GM19043 (cell line): Measurements from ENCODE around the gene TRAF3.
"Not testable (repeated sequence)": the region's sequence is repeated elsewhere in the genome, so short reads cannot be mapped to it uniquely, and the experiment has no call there.

ENCODE experiments used
- ATAC-seq: cut with Tn5 transposase; IDR thresholded peaks from one replicate; pipeline ENCODE4 v1.9.1; 2021; ENCODE audit warnings: low read depth; ENCODE audit not compliant: unreplicated experiment

Gene TRAF3

GRCh38 chr14:102826751-102827675 is 49.8 kb downstream of the TRAF3 start:
- no peak for ATAC-seq

DNA sequence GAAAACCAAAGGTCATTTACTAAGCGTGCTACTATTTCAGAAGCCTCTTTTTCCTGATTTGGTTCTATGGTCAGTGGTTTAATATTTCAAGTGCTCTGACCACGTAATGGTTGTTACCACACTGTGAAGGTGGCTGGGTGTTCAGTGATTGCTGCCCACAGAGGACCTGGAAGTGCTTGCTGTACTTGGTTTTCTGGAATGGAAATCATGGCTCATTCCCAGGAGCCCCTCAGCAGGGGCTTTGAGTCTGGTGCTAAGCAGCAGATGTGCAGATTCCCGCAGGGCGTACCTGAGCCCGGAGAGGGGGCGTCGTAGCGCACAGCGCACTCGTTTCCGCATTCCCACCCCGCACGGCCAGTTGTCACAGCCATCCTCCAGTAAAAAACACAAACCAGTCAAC is 50.5 kb downstream of the TRAF3 start:
- no peak for ATAC-seq

DNA sequence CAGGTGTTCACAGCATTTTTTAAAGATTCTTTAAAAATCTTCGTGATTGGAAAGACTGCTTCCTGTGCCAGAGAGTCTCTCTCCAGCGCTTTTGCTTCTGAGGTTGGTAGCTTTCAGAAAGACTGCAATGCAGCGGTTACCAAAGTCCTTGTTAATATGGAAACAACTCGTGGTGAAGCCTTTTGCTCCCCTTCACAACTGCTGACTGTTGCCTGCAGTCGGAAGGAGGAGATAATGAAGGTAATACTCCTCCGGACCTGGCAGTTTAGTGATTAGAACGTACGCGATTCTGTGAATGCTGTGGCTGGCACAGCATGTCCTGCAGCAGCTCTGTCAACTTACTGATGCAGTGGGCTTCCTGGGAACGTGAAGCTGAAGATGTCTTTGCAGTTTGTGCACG is 50.9 kb downstream of the TRAF3 start:
- no peak for ATAC-seq

DNA sequence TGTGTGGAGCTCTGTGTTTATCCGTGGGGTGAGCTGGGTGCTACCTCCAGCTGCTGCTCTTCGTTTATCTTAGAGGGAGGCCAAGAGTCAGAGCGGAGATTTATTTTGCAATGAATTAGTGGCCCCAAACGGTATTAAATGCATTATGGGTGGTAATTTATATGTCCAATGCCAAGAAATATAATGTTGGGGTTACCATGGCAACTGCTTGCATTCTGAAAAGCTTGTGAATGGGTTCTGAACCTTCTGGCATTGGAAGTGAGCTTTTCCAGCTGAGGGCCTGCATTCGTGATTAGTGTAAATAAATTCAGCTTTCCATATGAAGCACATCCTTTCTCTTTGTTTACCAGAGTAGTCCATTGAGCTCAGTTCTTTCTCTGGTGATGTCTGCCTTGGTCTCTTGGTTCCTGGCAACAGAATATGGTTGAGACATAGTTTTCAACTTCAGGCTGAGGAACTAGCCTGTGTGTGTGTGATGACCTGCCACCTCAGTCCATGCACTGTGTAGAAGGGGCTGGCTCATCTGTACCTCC is 51.8 kb downstream of the TRAF3 start:
- ATAC-seq, result no peak

DNA sequence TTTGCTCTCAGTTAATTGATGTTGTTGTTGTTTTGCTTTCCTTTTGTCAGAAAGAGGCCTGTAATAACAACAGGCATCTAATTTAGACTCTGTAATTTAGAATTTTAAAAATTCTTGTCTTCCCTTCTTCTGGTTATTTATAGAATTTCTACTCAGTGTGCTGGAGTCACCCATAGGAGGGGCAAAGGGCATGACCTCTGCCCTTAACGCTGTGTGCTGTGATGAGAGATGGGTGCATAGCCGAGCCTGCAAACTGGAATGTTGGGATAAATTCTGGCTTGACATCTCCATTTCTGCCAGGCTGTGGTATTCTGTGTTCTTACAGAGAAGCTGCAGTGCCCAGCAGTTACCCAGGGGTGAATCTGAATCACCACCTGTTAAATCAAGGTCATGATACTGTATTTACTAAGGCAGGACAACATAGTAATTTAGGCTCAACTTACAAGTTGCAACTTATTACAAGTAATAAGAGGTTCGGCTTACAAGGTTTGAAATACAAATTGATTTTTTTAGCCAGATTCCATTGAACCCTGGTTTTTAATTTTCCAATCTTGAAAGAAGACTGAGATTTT is 53.3 kb downstream of the TRAF3 start:
- ATAC-seq, result no peak

- ATAC-seq, result no peak
Measured at GRCh38 chr14:102831163-102831804, 54.0 kb downstream of the TRAF3 start.

DNA sequence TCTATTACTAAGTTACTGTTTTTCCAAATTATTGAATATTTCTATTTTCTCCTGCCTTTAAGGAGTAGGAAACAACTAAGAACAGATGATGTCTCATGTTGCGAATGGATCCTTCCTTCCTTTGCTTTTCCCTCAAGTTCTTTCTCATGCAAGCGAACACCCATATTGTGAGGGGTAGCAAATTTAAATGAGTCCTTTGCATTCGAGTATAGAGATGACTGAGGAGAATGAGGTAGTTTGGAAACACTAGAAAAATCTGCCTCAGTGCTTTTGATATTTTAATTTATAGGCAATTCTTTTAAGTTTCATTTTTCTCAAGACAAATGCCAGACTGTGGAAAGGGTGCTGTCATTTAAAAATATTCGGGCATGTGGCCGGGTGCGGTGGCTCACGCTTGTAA is 56.1 kb downstream of the TRAF3 start:
- ATAC-seq, result no peak

DNA sequence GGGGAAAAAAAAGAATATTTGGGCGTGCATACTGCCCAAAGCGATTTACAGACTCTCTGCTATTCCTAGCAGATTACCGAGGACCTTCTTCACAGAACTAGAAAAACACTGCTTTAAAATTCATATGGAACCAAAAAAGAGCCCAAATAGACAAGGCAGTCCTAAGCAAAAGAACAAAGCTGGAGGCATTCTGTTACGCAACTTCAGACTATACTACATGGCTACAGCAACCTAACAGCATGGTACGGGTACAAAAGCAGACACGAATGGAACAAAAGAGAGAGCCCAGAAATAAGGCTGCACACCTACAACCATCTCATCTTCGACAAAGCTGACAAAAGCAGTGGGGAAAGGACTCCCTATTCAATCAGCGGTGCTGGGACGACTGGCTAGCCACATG is 56.7 kb downstream of the TRAF3 start:
- ATAC-seq, result no peak

- ATAC-seq, result no peak
Measured at GRCh38 chr14:102835959-102836358, 58.7 kb downstream of the TRAF3 start.

GRCh38 chr14:102837120-102837519 is 59.9 kb downstream of the TRAF3 start:
- ATAC-seq, result not testable (repeated sequence)

DNA sequence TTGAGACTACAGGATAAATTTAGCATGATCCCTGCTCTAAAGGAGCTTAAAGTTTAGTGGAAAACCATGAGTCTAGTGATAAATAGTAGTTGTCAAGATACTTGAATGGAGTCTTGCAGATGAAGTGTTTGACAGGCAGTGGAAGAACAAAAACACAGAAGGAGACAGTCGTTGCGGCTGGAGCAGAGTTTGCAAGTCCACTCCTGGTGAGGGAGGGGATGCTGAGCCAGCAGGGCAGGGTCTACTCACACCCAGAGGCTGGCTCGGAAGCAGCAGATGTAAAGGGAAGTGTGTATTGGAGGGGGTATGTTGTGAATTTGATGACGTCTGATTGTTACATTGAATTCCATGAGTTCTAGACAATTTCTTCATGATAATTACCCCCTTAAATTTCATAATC is 61.3 kb downstream of the TRAF3 start:
- no peak for ATAC-seq

- no peak for ATAC-seq
Measured at GRCh38 chr14:102840115-102840514, 62.9 kb downstream of the TRAF3 start.

DNA sequence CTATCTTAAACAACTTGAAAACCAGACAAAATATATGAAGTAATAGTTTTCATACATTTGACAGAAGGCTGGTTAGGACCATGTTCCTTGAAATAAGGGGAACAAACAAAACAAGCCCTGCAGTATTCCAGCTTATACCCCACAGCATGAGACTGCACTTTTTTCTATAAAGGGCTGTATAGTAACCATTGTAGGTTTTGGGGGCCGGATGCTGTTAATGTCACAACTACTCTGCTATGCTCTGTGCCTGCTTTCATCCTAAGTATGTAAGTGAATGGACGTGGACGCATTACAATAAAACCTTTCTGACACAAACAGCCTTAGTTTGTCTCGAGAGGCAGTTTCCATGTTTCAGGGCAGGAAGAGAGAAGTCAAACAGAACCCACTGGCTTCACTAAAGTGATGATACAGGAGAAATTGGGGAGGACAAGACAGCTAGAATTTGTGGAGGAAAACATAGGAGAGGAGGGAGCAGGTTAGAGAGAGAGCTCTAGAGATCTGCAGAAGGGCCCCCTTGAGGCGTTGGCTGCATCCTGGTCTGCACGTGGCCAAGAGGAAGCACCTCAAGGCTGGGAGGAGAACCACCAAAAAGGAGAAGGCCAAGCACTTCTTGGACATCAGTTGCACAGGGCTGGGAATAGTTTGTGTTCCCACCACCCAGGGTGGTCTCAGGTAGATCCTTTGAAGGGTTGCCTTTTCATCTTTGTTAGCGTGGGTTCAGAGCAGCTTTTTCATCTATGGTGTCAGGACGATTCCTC is 63.7 kb downstream of the TRAF3 start:
- ATAC-seq, result no peak

DNA sequence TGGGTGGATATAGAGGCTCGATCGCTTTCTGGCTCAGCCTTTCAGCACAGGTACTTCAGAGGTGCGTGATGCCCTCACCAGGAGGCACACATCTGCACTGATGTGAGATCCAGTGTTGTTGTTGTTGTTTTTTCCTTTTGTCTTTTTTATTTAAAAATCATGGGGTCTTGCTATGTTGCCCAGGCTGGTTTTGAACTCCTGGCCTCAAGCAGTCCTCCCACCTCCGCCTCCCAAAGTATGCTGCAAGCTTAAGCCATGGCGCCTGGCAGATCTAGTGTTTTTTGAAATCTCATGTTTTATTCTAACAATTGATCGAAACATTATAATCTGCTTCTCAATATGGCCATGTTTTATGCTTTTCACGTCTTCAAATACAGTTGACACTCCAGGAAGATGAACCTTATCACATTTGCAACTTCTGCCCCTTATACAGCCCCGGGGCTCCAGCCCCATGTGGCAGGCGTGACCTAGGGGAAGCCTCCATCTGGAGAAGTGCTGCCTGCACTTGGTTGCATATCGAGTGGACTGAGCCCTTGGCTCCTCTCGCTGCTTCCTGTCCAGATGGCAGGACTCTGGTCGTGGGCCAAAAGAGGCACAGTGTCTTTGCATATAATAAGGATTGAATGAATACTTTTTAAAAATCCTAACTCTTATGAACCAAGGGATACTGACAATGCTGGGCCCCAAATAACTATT is 71.7 kb downstream of the TRAF3 start:
- no peak for ATAC-seq

DNA sequence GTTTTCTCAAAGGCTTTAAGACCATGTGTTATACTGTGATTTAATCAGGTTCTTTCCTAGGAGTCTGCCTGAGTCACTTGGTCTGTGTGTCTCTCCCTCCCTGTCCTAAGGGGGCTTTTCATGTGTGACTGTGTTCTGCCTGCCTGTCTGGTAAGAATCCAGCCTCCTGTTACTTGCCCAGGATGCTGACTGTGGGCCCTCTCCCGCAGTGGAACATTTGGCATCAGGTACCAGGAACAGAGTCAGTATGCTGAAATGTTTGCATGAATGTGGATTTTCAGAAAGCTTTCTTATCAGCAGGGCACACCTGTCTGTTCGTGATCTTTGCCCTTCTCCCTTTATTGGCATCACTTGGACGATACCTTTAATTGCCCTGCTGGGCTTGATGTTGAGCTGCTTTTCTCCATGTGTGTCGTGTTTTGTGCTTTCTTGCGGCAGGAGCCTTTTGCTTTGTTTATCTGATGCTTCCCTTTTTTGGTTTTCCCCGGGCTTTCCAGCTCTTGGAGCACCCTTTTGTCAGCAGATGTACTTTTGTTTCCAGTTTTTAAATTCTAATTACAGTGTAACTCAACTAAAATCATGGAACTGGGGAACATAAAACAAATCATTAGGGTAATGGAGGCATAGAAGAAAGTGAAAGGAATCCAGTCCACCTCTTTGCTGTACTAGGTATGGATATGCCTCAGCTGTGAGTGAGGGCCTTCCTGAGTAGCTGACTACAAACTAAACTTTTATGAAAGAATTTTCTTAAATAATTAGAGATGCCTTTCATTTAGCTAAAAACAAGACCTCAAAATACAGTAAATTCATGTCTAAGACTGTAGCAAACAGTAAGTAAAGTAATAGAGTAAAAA is 72.5 kb downstream of the TRAF3 start:
- no peak for ATAC-seq

GRCh38 chr14:102853648-102854047 is 76.4 kb downstream of the TRAF3 start:
- no peak for ATAC-seq

DNA sequence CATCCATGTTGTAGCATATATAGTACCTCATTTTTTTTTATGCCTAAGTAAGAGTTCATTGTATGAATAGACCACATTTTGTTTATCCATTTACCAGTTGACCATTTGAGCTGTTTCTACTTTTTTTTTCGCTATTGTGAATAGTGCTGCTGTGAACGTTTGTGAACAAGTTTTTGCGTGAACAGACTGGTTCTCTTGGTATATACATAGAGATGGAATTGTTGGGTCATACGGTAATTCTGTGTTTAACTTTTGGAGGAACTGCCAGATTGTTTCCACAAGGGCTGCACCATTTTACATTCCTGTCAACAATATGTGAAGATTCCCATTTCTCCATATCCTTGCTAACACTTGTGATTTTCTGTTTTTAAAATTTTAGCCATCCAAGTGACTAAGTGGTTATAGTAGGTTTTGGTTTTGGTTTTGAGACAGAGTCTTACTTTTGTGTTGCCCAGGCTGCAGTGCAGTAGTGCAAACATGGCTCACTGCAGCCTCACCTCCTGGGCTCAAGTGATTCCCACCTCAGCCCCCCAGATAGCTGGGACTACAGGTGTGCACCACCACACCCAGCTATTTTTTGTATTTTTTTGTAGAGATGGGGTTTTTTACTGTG is 76.9 kb downstream of the TRAF3 start:
- ATAC-seq, result no peak

DNA sequence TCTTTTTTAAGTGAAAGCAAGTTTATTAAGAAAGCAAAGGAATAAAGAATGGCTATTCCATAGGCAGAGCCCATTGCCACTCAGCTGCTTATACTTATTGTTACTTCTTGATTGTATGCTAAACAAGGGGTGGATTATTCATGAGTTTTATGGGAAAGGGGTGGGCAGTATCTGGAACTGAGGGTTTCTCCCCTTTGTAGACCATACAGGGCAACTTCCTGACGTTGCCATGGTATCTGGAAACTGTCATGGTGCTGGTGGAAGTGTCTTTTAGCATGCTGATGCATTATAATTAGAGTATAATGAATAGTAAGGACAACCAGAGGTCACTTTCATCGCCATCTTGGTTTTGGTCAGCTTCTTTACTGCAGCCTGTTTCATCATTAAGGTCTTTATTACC is 78.9 kb downstream of the TRAF3 start:
- no peak for ATAC-seq

DNA sequence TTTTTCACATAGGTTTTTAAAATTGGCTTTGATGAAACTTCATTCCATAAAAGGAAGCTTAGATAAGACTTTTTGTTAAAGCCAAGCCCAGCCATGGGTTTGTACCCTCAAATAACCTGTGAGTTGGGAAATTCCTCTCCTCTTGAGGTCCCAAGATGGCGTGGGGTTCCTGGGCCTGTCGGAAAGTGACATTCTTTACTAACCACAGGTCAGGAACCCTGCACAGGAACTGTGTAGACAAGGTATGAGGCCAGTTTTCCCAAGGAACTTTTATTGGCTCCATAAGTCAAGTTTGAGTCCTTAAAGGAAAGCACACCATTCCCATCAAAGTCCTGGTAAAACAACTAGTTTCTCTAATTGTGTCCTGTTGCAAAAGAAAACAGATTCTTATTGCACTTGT is 80.2 kb downstream of the TRAF3 start:
- no peak for ATAC-seq
